ENCODE data around the gene CKAP5.

Gene CKAP5

GRCh38 chr11:46736146-46736545 lies 109.9 kb downstream of the CKAP5 start:
- no peaks in the 10 kb centered on the region for H3K27me3 ChIP-seq (ENCODE audit: control insufficient read depth, insufficient read depth, low read length)
- no peaks in the 10 kb centered on the region for H3K36me3 ChIP-seq (ENCODE audit: control insufficient read depth, insufficient read depth, low read length)
- H3K9me3 ChIP-seq (ENCODE audit: control insufficient read depth, low read length), result no peaks in the 10 kb centered on the region
- H3K4me3 ChIP-seq (ENCODE audit: low read length), result no peak overlapping the region
- H3K4me1 ChIP-seq (ENCODE audit: control insufficient read depth, insufficient read depth, low read length), result no peaks in the 10 kb centered on the region
- no peak overlapping the region for H3K9ac ChIP-seq (ENCODE audit: low read length)

DNA sequence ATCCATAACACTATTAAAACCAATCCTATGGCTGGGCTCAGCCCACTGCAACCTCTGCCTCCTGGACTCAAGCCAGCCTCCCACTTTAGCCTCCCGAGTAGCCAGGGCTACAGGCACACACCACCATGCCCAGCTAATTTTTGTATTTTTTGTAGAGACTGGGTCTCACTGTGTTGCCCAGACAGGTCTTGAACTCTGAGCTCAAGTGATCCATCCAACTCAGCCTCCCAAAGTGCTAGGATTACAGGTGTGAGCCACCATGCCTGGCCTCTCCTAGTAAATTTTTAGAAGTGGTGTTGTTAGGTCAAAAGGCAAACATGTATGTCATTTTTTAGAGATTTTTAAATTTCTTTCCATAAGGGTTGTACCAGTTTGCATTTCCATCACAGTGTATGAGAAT lies 112.8 kb downstream of the CKAP5 start:
- Histone ChIP-seq H3K9me3 (ENCODE audit: control insufficient read depth, low read length) (no peaks in the 10 kb centered on the region), H3K36me3 (ENCODE audit: control insufficient read depth, insufficient read depth, low read length) (no peaks in the 10 kb centered on the region), H3K4me3 (ENCODE audit: low read length) (no peak overlapping the region), H3K4me1 (ENCODE audit: control insufficient read depth, insufficient read depth, low read length) (peaks cover 3% of the 10 kb centered on the region), H3K27me3 (ENCODE audit: control insufficient read depth, insufficient read depth, low read length) (no peaks in the 10 kb centered on the region), H3K9ac (ENCODE audit: low read length) (no peak overlapping the region)

DNA sequence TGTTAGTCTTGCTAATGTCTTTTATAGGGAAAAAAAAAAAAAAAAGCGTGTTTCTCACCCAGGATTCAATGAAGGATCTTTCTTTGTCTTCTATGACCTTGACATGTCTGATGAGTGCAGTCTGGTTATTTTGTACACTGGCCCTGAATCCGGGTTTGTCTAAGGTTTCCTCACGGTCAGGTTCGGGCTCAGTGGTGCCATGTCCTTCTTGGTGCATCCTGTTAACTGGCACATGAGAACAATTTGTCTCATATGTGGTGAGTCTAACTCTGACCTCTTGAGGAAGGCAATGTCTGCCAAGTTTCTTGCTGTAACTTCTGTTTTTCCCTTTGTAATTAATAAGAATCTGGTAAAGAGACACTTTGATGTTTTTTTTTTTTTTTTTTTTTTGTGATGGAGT lies 114.5 kb downstream of the CKAP5 start:
- Histone ChIP-seq H3K27me3 (ENCODE audit: control insufficient read depth, insufficient read depth, low read length) (no peaks in the 10 kb centered on the region), H3K9me3 (ENCODE audit: control insufficient read depth, low read length) (no peaks in the 10 kb centered on the region), H3K4me1 (ENCODE audit: control insufficient read depth, insufficient read depth, low read length) (peaks cover 3% of the 10 kb centered on the region), H3K9ac (ENCODE audit: low read length) (no peak overlapping the region), H3K36me3 (ENCODE audit: control insufficient read depth, insufficient read depth, low read length) (no peaks in the 10 kb centered on the region), H3K4me3 (ENCODE audit: low read length) (no peak overlapping the region)

DNA sequence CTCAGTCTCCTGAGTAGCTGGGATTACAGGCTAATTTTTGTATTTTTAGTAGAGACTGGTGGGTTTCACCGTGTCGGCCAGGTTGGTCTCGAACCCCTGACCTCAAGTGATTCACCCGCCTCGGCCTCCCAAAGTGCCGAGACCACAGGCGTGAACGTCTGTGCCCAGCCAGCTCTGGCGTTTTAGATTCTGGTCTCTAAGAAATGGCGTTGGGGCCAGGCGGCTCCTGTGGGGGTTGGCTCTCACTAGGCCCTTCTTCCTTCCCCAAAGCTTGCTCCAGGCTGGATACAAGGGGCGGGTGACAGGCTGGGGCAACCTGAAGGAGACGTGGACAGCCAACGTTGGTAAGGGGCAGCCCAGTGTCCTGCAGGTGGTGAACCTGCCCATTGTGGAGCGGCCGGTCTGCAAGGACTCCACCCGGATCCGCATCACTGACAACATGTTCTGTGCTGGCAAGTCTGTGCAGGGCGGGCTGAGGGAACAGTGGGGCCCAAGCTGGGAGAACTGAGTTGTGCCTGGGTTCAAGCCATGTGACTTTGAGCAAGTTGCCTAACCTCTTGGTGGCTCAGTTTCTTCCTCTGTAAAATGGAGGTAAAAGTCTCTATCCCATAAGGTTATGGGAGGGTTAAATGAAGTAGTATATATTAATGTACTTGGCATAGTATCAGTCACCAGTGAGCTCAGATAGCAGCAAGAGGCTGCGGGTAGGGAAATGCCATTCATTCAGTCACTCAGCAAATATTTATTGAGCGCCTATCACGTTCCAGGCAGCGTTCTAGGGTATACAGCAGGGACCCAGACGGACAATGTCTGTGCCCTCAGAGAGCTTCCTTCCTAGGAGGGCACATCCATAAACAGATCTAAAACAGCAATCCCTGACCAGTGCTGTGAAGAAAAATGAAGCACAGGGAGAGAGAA lies 116.7 kb downstream of the CKAP5 start:
- H3K36me3 ChIP-seq (ENCODE audit: control insufficient read depth, insufficient read depth, low read length), result no peaks in the 10 kb centered on the region
- no peaks in the 10 kb centered on the region for H3K27me3 ChIP-seq (ENCODE audit: control insufficient read depth, insufficient read depth, low read length)

DNA sequence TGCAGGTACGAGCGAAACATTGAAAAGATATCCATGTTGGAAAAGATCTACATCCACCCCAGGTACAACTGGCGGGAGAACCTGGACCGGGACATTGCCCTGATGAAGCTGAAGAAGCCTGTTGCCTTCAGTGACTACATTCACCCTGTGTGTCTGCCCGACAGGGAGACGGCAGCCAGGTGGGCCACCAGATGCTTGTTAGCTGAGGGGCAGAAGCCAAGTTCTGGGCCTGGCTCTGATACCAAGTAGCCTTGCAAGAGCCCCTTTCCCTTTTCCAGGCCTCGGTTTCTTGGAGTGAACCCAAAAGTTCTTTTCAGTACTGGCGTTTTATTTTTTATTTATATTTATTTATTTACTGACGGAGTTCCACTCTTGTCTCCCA lies 117.4 kb downstream of the CKAP5 start:
- Histone ChIP-seq H3K27me3 (ENCODE audit: control insufficient read depth, insufficient read depth, low read length) (no peaks in the 10 kb centered on the region), H3K9ac (ENCODE audit: low read length) (no peak overlapping the region), H3K4me3 (ENCODE audit: low read length) (no peak overlapping the region), H3K4me1 (ENCODE audit: control insufficient read depth, insufficient read depth, low read length) (peaks cover 3% of the 10 kb centered on the region), H3K36me3 (ENCODE audit: control insufficient read depth, insufficient read depth, low read length) (no peaks in the 10 kb centered on the region), H3K9me3 (ENCODE audit: control insufficient read depth, low read length) (no peaks in the 10 kb centered on the region)

More for the DNA sequence above, 116.7 kb downstream of the CKAP5 start:
- Histone ChIP-seq H3K9ac (ENCODE audit: low read length) (no peak overlapping the region), H3K4me3 (ENCODE audit: low read length) (no peak overlapping the region), H3K9me3 (ENCODE audit: control insufficient read depth, low read length) (no peaks in the 10 kb centered on the region), H3K4me1 (ENCODE audit: control insufficient read depth, insufficient read depth, low read length) (peaks cover 3% of the 10 kb centered on the region)

DNA sequence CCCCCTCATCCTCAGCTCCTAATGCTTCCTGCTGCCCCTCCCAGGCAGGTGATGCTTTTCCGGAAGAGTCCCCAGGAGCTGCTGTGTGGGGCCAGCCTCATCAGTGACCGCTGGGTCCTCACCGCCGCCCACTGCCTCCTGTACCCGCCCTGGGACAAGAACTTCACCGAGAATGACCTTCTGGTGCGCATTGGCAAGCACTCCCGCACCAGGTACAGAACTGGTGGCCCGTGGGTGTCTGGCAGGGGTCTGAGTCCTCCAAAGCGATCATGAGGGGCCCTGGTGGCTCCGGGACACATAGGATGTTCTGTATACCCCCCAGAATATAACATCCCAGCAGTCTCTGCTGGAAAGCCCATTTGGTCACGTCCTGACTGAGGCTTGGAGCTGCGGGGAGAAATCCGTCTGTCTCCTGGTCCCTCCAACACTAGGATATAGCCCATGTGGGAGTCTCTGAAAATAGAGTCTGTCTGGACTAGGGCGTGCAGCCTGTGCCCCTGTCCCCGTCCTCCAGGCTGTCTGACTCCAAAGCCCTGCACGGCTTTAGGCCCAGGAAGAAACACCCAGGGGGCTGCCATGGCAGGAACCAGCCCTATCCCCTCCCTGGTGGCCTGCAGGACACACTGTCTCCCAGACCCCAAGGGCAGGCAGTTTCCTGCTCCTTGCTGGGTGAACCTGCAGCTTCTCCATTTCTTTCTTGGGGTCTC lies 118.0 kb downstream of the CKAP5 start:
- peaks cover 3% of the 10 kb centered on the region for H3K4me1 ChIP-seq (ENCODE audit: control insufficient read depth, insufficient read depth, low read length)
- H3K27me3 ChIP-seq (ENCODE audit: control insufficient read depth, insufficient read depth, low read length), result no peaks in the 10 kb centered on the region
- H3K4me3 ChIP-seq (ENCODE audit: low read length), result no peak overlapping the region
- H3K9me3 ChIP-seq (ENCODE audit: control insufficient read depth, low read length), result no peaks in the 10 kb centered on the region
- no peak overlapping the region for H3K9ac ChIP-seq (ENCODE audit: low read length)
- no peaks in the 10 kb centered on the region for H3K36me3 ChIP-seq (ENCODE audit: control insufficient read depth, insufficient read depth, low read length)

GRCh38 chr11:46726206-46726862 lies 119.7 kb downstream of the CKAP5 start:
- no peak overlapping the region for H3K9ac ChIP-seq (ENCODE audit: low read length)
- peaks cover 3% of the 10 kb centered on the region for H3K4me1 ChIP-seq (ENCODE audit: control insufficient read depth, insufficient read depth, low read length)
- H3K4me3 ChIP-seq (ENCODE audit: low read length), result no peak overlapping the region
- no peaks in the 10 kb centered on the region for H3K36me3 ChIP-seq (ENCODE audit: control insufficient read depth, insufficient read depth, low read length)
- H3K9me3 ChIP-seq (ENCODE audit: control insufficient read depth, low read length), result no peaks in the 10 kb centered on the region
- H3K27me3 ChIP-seq (ENCODE audit: control insufficient read depth, insufficient read depth, low read length), result no peaks in the 10 kb centered on the region

GRCh38 chr11:46725338-46726205 lies 120.5 kb downstream of the CKAP5 start:
- Histone ChIP-seq H3K9ac (ENCODE audit: low read length) (no peak overlapping the region), H3K36me3 (ENCODE audit: control insufficient read depth, insufficient read depth, low read length) (no peaks in the 10 kb centered on the region), H3K4me1 (ENCODE audit: control insufficient read depth, insufficient read depth, low read length) (peaks cover 5% of the 10 kb centered on the region), H3K4me3 (ENCODE audit: low read length) (no peak overlapping the region), H3K27me3 (ENCODE audit: control insufficient read depth, insufficient read depth, low read length) (no peaks in the 10 kb centered on the region), H3K9me3 (ENCODE audit: control insufficient read depth, low read length) (no peaks in the 10 kb centered on the region)

- Histone ChIP-seq H3K4me1 (ENCODE audit: control insufficient read depth, insufficient read depth, low read length) (peaks cover 6% of the 10 kb centered on the region), H3K4me3 (ENCODE audit: low read length) (no peak overlapping the region), H3K9ac (ENCODE audit: low read length) (no peak overlapping the region), H3K36me3 (ENCODE audit: control insufficient read depth, insufficient read depth, low read length) (no peaks in the 10 kb centered on the region), H3K27me3 (ENCODE audit: control insufficient read depth, insufficient read depth, low read length) (no peaks in the 10 kb centered on the region), H3K9me3 (ENCODE audit: control insufficient read depth, low read length) (no peaks in the 10 kb centered on the region)
Measured at GRCh38 chr11:46724088-46724487, 122.0 kb downstream of the CKAP5 start.

- Histone ChIP-seq H3K9ac (ENCODE audit: low read length) (no peak overlapping the region), H3K27me3 (ENCODE audit: control insufficient read depth, insufficient read depth, low read length) (no peaks in the 10 kb centered on the region), H3K9me3 (ENCODE audit: control insufficient read depth, low read length) (no peaks in the 10 kb centered on the region), H3K36me3 (ENCODE audit: control insufficient read depth, insufficient read depth, low read length) (no peaks in the 10 kb centered on the region), H3K4me1 (ENCODE audit: control insufficient read depth, insufficient read depth, low read length) (peaks cover 14% of the 10 kb centered on the region), H3K4me3 (ENCODE audit: low read length) (no peak overlapping the region)
Measured at GRCh38 chr11:46723359-46723680, 122.8 kb downstream of the CKAP5 start.

DNA sequence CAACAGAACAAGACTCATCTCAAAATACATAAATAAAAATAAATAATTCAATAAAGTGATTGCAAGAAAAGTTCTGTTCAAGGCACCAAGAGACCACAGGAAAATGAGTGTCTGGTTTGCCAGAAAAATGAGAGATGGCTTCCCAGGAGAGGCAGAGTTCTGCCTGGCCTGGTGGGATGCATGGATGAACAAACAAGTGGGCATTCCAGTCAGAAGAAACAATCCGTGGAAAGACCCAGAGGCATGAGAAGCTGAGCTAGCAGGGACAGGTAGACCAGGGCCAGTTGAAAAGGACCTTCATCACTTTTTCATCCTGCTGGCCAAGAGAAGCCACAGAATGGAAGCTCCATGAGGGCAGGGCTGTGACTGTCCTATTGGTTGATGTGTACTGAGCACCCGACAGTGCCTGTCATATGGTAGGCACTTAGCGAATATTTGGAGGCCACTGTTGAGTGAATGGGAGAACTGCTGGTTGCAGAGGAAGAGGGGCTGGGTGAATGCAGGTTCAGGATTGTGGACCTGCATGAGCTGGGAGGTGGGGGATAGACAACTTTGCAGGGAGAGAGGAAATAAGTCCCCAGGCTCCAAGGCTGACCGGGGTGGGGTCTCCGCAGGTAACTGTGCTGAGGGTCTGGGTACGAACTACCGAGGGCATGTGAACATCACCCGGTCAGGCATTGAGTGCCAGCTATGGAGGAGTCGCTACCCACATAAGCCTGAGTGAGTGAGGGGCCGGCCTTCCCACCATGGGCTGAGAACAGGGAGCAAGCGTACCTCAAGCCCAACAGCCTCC lies 123.3 kb downstream of the CKAP5 start:
- H3K4me1 ChIP-seq (ENCODE audit: control insufficient read depth, insufficient read depth, low read length), result peaks cover 19% of the 10 kb centered on the region
- no peak overlapping the region for H3K9ac ChIP-seq (ENCODE audit: low read length)
- no peaks in the 10 kb centered on the region for H3K27me3 ChIP-seq (ENCODE audit: control insufficient read depth, insufficient read depth, low read length)
- H3K36me3 ChIP-seq (ENCODE audit: control insufficient read depth, insufficient read depth, low read length), result no peaks in the 10 kb centered on the region
- H3K9me3 ChIP-seq (ENCODE audit: control insufficient read depth, low read length), result no peaks in the 10 kb centered on the region
- no peak overlapping the region for H3K4me3 ChIP-seq (ENCODE audit: low read length)
